Measurements from ENCODE around the gene TLE4.

Gene TLE4

DNA sequence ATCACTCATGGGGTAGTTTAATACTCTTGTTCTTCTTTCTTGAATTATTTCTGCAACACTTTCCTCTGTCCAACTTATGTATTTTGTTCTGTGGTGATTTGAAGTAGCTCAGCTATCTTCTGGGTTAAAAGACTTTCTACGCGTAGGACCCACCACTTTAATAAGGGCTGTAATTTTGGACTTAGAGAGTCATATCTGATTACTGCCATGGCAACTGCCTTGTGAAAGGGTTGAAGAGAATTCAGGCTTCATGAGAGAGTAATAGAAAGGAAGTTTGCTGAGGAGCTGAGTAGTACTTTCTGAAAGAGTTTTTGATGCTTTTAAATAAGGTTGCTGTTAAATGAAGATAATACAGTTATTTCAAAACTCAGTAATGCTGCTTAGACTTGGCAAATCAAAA lies 89.5 kb downstream of the TLE4 start:
- Histone ChIP-seq H3K9me2 (replicated peaks; ENCODE audit: control insufficient read depth, low read length) (no peaks in the 10 kb centered on the region), H3K4me3 (ENCODE audit: low read length) (no peak overlapping the region), H3K27me3 (ENCODE audit: control insufficient read depth, low read length) (no peaks in the 10 kb centered on the region), H3F3A (ENCODE audit: control insufficient read depth, insufficient read depth) (no peaks in the 10 kb centered on the region), H3K27ac (ENCODE audit: low read depth, low read length) (no peak overlapping the region), H3K4me1 (ENCODE audit: control insufficient read depth, low read length) (no peaks in the 10 kb centered on the region), H3K79me2 (ENCODE audit: control insufficient read depth, low read length) (no peaks in the 10 kb centered on the region), H4K20me1 (ENCODE audit: control insufficient read depth, insufficient read depth, low read depth, low read length) (no peaks in the 10 kb centered on the region), H3K36me3 (ENCODE audit: control insufficient read depth, low read length) (peaks cover 5% of the 10 kb centered on the region; the same call in 1 of the 2 replicates), H3K4me2 (ENCODE audit: low read length) (no peak overlapping the region), H3K9me3 (ENCODE audit: control insufficient read depth, insufficient read depth, low read length) (no peaks in the 10 kb centered on the region)
- TF ChIP-seq EZH2phosphoT487 (IDR thresholded peaks at IDR 0.05; ENCODE audit: borderline replicate concordance, low read length), result no peak
- TF ChIP-seq, protein P1, sequence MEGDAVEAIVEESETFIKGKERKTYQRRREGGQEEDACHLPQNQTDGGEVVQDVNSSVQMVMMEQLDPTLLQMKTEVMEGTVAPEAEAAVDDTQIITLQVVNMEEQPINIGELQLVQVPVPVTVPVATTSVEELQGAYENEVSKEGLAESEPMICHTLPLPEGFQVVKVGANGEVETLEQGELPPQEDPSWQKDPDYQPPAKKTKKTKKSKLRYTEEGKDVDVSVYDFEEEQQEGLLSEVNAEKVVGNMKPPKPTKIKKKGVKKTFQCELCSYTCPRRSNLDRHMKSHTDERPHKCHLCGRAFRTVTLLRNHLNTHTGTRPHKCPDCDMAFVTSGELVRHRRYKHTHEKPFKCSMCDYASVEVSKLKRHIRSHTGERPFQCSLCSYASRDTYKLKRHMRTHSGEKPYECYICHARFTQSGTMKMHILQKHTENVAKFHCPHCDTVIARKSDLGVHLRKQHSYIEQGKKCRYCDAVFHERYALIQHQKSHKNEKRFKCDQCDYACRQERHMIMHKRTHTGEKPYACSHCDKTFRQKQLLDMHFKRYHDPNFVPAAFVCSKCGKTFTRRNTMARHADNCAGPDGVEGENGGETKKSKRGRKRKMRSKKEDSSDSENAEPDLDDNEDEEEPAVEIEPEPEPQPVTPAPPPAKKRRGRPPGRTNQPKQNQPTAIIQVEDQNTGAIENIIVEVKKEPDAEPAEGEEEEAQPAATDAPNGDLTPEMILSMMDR (IDR thresholded peaks at IDR 0.05; ENCODE audit: low read depth, low read length, poor library complexity, severe bottlenecking), result no peak

DNA sequence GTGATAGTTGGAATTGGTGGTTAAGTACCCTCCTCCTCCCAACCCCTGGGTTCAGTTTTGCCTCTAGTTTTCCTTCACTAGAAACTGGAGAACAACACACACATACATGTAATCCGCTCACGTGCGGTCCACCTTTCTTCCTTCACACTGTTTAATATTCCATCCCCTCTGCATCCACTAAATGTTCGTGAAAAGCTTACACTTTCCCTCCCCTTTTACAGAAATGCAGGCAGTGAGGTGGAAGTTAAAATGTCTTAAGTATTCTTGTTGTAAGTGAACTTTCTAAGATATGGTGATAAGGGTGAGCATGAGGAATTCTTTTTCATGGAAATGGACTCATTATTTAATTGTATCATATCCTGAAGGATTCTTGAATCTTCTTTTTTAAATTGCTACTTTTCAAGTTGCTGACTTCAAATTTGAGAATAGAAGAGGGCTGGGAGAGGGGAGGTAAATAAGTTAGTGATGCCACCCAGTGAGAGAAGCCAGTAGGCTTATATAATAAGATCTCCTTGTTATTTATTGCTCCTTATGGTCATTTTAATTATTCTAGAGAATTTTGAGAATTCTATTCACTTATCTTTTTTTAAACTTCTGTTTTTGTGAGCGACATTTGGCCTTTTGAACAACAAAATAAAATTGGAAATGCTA lies 90.2 kb downstream of the TLE4 start:
- H3K9me3 ChIP-seq (ENCODE audit: control insufficient read depth, insufficient read depth, low read length), result no peaks in the 10 kb centered on the region
- no peaks in the 10 kb centered on the region for H3K79me2 ChIP-seq (ENCODE audit: control insufficient read depth, low read length)
- peaks cover 3% of the 10 kb centered on the region; the same call in 1 of the 2 replicates for H3K36me3 ChIP-seq (ENCODE audit: control insufficient read depth, low read length)
- H3K9me2 ChIP-seq (replicated peaks; ENCODE audit: control insufficient read depth, low read length), result no peaks in the 10 kb centered on the region
- H3K27me3 ChIP-seq (ENCODE audit: control insufficient read depth, low read length), result no peaks in the 10 kb centered on the region
- TF ChIP-seq, protein P1 (IDR thresholded peaks at IDR 0.05; ENCODE audit: low read depth, low read length, poor library complexity, severe bottlenecking), result no peak
- TF ChIP-seq EZH2phosphoT487 (IDR thresholded peaks at IDR 0.05; ENCODE audit: borderline replicate concordance, low read length), result no peak
- no peaks in the 10 kb centered on the region for H4K20me1 ChIP-seq (ENCODE audit: control insufficient read depth, insufficient read depth, low read depth, low read length)
- no peak overlapping the region for H3K4me3 ChIP-seq (ENCODE audit: low read length)
- H3K4me2 ChIP-seq (ENCODE audit: low read length), result no peak overlapping the region
- no peak overlapping the region for H3K27ac ChIP-seq (ENCODE audit: low read depth, low read length)
- H3K4me1 ChIP-seq (ENCODE audit: control insufficient read depth, low read length), result no peaks in the 10 kb centered on the region
- H3F3A ChIP-seq (ENCODE audit: control insufficient read depth, insufficient read depth), result no peaks in the 10 kb centered on the region

DNA sequence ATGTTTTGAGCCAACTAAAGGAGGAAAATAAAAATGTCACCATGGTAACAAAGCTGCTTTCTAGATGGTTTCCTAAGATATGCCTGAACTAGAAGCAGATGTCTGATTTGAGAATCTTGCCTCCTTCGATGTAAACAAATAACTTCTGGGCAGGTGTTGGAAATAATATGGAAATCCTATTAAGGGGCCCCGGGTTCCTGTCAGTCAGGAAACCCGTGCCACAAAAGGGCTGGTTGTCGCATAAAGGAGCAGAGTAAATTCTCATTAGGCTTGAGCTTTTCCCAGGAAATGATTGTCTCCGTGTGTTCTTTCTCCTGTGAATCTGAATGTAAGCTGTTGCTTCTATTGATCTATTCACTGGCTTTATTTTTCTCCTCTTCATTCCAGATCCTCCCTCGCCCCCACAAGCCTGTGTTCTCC lies 90.8 kb downstream of the TLE4 start:
- H4K20me1 ChIP-seq (ENCODE audit: control insufficient read depth, insufficient read depth, low read depth, low read length), result no peaks in the 10 kb centered on the region
- no peaks in the 10 kb centered on the region for H3K79me2 ChIP-seq (ENCODE audit: control insufficient read depth, low read length)
- no peaks in the 10 kb centered on the region for H3K36me3 ChIP-seq (ENCODE audit: control insufficient read depth, low read length)
- no peak overlapping the region for H3K4me3 ChIP-seq (ENCODE audit: low read length)
- H3K9me2 ChIP-seq (replicated peaks; ENCODE audit: control insufficient read depth, low read length), result no peaks in the 10 kb centered on the region
- no peaks in the 10 kb centered on the region for H3K27me3 ChIP-seq (ENCODE audit: control insufficient read depth, low read length)
- H3K27ac ChIP-seq (ENCODE audit: low read depth, low read length), result no peak overlapping the region
- H3F3A ChIP-seq (ENCODE audit: control insufficient read depth, insufficient read depth), result no peaks in the 10 kb centered on the region
- no peak overlapping the region for H3K4me2 ChIP-seq (ENCODE audit: low read length)
- no peak for TF ChIP-seq EZH2phosphoT487 (IDR thresholded peaks at IDR 0.05; ENCODE audit: borderline replicate concordance, low read length)
- TF ChIP-seq, protein P1 (IDR thresholded peaks at IDR 0.05; ENCODE audit: low read depth, low read length, poor library complexity, severe bottlenecking), result no peak
- H3K4me1 ChIP-seq (ENCODE audit: control insufficient read depth, low read length), result no peaks in the 10 kb centered on the region
- H3K9me3 ChIP-seq (ENCODE audit: control insufficient read depth, insufficient read depth, low read length), result no peaks in the 10 kb centered on the region

Data from DOHH2 (cell line).